ENCODE data around the gene RICTOR. TPM values are rescaled to one million over a fixed set of nuclear protein-coding genes. Genes with fewer than 3 reads are reported as not detected.

Gene RICTOR
- total RNA-seq, 6 experiments from 2014 or later: 16.1 to 24.0 (median 20.1) TPM

- Mint-ChIP-seq H3K9me3 (peaks cover 12% of the 10 kb centered on the region), H3K4me1 (ENCODE audit: low read depth) (no peaks in the 10 kb centered on the region), H3K27ac (no peak overlapping the region), H3K4me3 (no peak overlapping the region), H3K27me3 (ENCODE audit: insufficient read depth) (no peaks in the 10 kb centered on the region; the same call in 1 of the 2 replicates), H3K36me3 (ENCODE audit: low read depth) (peaks cover 62% of the 10 kb centered on the region)
- TF ChIP-seq CTCF (IDR thresholded peaks at IDR 0.05): no peak
- no peak for DNase-seq
Measured at GRCh38 chr5:38891563-38891962, 182.6 kb downstream of the RICTOR start.

- no peaks in the 10 kb centered on the region for H3K9me3 Mint-ChIP-seq
Measured at GRCh38 chr5:38889424-38889823, 184.8 kb downstream of the RICTOR start.

GRCh38 chr5:38888041-38888440, 186.2 kb downstream of the RICTOR start:
- no peak for DNase-seq
- H3K9me3 Mint-ChIP-seq: no peaks in the 10 kb centered on the region
- no peak for TF ChIP-seq CTCF (IDR thresholded peaks at IDR 0.05)
- no peak overlapping the region for H3K4me3 Mint-ChIP-seq
- H3K36me3 Mint-ChIP-seq (ENCODE audit: low read depth): peaks cover 62% of the 10 kb centered on the region
- H3K27ac Mint-ChIP-seq: no peak overlapping the region
- no peaks in the 10 kb centered on the region; the same call in 1 of the 2 replicates for H3K27me3 Mint-ChIP-seq (ENCODE audit: insufficient read depth)
- no peaks in the 10 kb centered on the region for H3K4me1 Mint-ChIP-seq (ENCODE audit: low read depth)

More at GRCh38 chr5:38889424-38889823, 184.8 kb downstream of the RICTOR start:
- no peak overlapping the region for H3K27ac Mint-ChIP-seq
- no peaks in the 10 kb centered on the region; the same call in 1 of the 2 replicates for H3K27me3 Mint-ChIP-seq (ENCODE audit: insufficient read depth)
- peaks cover 60% of the 10 kb centered on the region for H3K36me3 Mint-ChIP-seq (ENCODE audit: low read depth)
- no peak for TF ChIP-seq CTCF (IDR thresholded peaks at IDR 0.05)
- H3K4me1 Mint-ChIP-seq (ENCODE audit: low read depth): no peaks in the 10 kb centered on the region
- DNase-seq: no peak
- H3K4me3 Mint-ChIP-seq: no peak overlapping the region

Other genes starting within 250 kb of the RICTOR start
- 10 to 100 TPM; 28.1 to 36.6 (median 31.3) TPM for gene OSMR, start 228.4 kb downstream of the RICTOR start, total RNA-seq (2021; fragmentation: NEBNext Ultra II Directional; extraction: Animal tissue kit (Norgen Biotek cat#: 25700))
- 1 to 10 TPM in 2 of 6 experiments, under 1 TPM in 4; 0.32 to 1.7 (median 0.49) TPM for gene FYB1, start 145.2 kb upstream of the RICTOR start, total RNA-seq (2021; fragmentation: NEBNext Ultra II Directional; extraction: Animal tissue kit (Norgen Biotek cat#: 25700))